Measurements from ENCODE around the gene TUBGCP6. TPM values are rescaled to one million over a fixed set of nuclear protein-coding genes. Genes with fewer than 3 reads are reported as not detected.

TUBGCP6 gene
- total RNA-seq, 1 experiment from 2014 or later = 38.6 TPM

GRCh38 chr22:50173983-50174355, 70.9 kb downstream of the TUBGCP6 start:
- no peaks in the 10 kb centered on the region for H3K9me3 ChIP-seq (ENCODE audit: control insufficient read depth in 1 of 2, insufficient read depth in 1 of 2, low read depth in 1 of 2, low read length in 2 of 2)
- TF ChIP-seq SIN3A (IDR thresholded peaks at IDR 0.05; ENCODE audit: low read depth) = no peak
- TF ChIP-seq TCF7L2 (IDR thresholded peaks at IDR 0.05; ENCODE audit: borderline replicate concordance, extremely low read depth, insufficient read depth, insufficient read length) = no peak
- TF ChIP-seq CBX3 (IDR thresholded peaks at IDR 0.05; ENCODE audit: low read depth) = no peak
- no peak for TF ChIP-seq POLR2A (IDR thresholded peaks at IDR 0.05; ENCODE audit: borderline replicate concordance, extremely low read depth, insufficient read depth, insufficient read length)
- no peak for TF ChIP-seq ZBTB33 (IDR thresholded peaks at IDR 0.05; ENCODE audit: extremely low read depth, insufficient replicate concordance, low read length)
- no peak for TF ChIP-seq FOSL1 (IDR thresholded peaks at IDR 0.05; ENCODE audit: low read depth)
- TF ChIP-seq, protein P1, sequence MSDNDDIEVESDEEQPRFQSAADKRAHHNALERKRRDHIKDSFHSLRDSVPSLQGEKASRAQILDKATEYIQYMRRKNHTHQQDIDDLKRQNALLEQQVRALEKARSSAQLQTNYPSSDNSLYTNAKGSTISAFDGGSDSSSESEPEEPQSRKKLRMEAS (IDR thresholded peaks at IDR 0.05) = no peak
- no peak for TF ChIP-seq ELF1 (IDR thresholded peaks at IDR 0.05; ENCODE audit: borderline replicate concordance, low read depth)
- no peak for TF ChIP-seq POLR2AphosphoS5 (IDR thresholded peaks at IDR 0.05; ENCODE audit: low read depth, low read length)
- TF ChIP-seq YY1 (IDR thresholded peaks at IDR 0.05; ENCODE audit: extremely low read depth, insufficient replicate concordance, low read depth, low read length) = no peak
- no peak for TF ChIP-seq JUND (IDR thresholded peaks at IDR 0.05)
- TF ChIP-seq EZH2phosphoT487 (IDR thresholded peaks at IDR 0.05; ENCODE audit: borderline replicate concordance) = no peak
- TF ChIP-seq EGR1 (IDR thresholded peaks at IDR 0.05; ENCODE audit: low read depth) = no peak
- TF ChIP-seq EZH2 (IDR thresholded peaks at IDR 0.05) = no peak
- no peak for TF ChIP-seq RAD21 (IDR thresholded peaks at IDR 0.05; ENCODE audit: low read depth)
- no peak for TF ChIP-seq SRF (IDR thresholded peaks at IDR 0.05; ENCODE audit: low read depth)
- no peak overlapping the region for H3K4me2 ChIP-seq (ENCODE audit: low read length)
- H3K36me3 ChIP-seq (ENCODE audit: control insufficient read depth in 1 of 2, insufficient read depth in 2 of 2, low read length in 2 of 2) = no peaks in the 10 kb centered on the region
- H3K9ac ChIP-seq (ENCODE audit: low read length) = no peak overlapping the region
- no TSS peak for BruUV-seq (replicated peaks)
- H4K20me1 ChIP-seq (ENCODE audit: insufficient read depth) = no peaks in the 10 kb centered on the region
- CTCF ChIA-PET = interaction anchor here (0.6 kb wide), 1 partner anchor 10 kb away, joined by 3 read pairs; no protein-coding TSS in a partner anchor
- no peaks in the 10 kb centered on the region for H3K27me3 ChIP-seq (ENCODE audit: insufficient read depth, low read length)
- no peak overlapping the region for H3K4me3 ChIP-seq (replicated peaks in 1 of 2; ENCODE audit: low read depth in 1 of 2, low read length in 2 of 2)
- H2AFZ ChIP-seq (ENCODE audit: low read depth, low read length, poor library complexity, severe bottlenecking) = no peak overlapping the region
- no peaks in the 10 kb centered on the region for H3K9me2 ChIP-seq (ENCODE audit: insufficient read depth)
- RAD21 ChIA-PET (ENCODE audit: low non-redundant PET in 1 of 2, low total read pairs in 2 of 2, uncharacterized antibody in 2 of 2, unreplicated experiment in 2 of 2) = no interaction called here
- H3K27ac ChIP-seq (ENCODE audit: low read depth, low read length) = no peak overlapping the region
- no peaks in the 10 kb centered on the region for H3K79me2 ChIP-seq (ENCODE audit: insufficient read depth, low read length)
- no peak for DNase-seq (ENCODE audit: low read depth, low spot score)
- no peaks in the 10 kb centered on the region for H3K4me1 ChIP-seq (ENCODE audit: control insufficient read depth in 1 of 2, insufficient read depth in 2 of 2, low read length in 2 of 2)
- no peak for ATAC-seq
- POLR2A ChIA-PET = no interaction called here
- intact Hi-C loops (cut with micrococcal nuclease) = no loop called here

All from HCT116 (cell line).